ENCODE results near the gene SSPN. TPM values are rescaled to one million over a fixed set of nuclear protein-coding genes. Genes with fewer than 3 reads are reported as not detected.

The SSPN gene
- total RNA-seq, 1 experiment from 2014 or later = 1.8 TPM

GRCh38 chr12:26188127-26188526, 7.2 kb upstream of the SSPN start (continued):
- no peak for TF ChIP-seq PREB (CRISPR knock-in tag; IDR thresholded peaks at IDR 0.05; ENCODE audit: borderline replicate concordance)
- no peak for TF ChIP-seq NR2C2 (CRISPR knock-in tag; IDR thresholded peaks at IDR 0.05)
- TF ChIP-seq ZNF425 (CRISPR knock-in tag; conservative IDR thresholded peaks at IDR 0.05) = no peak
- TF ChIP-seq ZNF232 (CRISPR knock-in tag; IDR thresholded peaks at IDR 0.05) = no peak
- no peak for TF ChIP-seq ZNF423 (CRISPR knock-in tag; IDR thresholded peaks at IDR 0.05)
- TF ChIP-seq AR (CRISPR knock-in tag; IDR thresholded peaks at IDR 0.05) = no peak

GRCh38 chr12:26188641-26189040, 6.7 kb upstream of the SSPN start:
- Mint-ChIP-seq H3K36me3 (no peaks in the 10 kb centered on the region), H3K27ac (no peak overlapping the region), H3K27me3 (ENCODE audit: low read depth) (peaks cover 2% of the 10 kb centered on the region; the same call in 1 of the 2 replicates), H3K4me3 (no peak overlapping the region), H3K4me1 (peaks cover 10% of the 10 kb centered on the region), H3K9me3 (no peaks in the 10 kb centered on the region)
- DNase-seq (ENCODE audit: low spot score) = no peak
- TF ChIP-seq GTF2I (CRISPR knock-in tag; conservative IDR thresholded peaks at IDR 0.05) (no peak), ZNF425 (CRISPR knock-in tag; conservative IDR thresholded peaks at IDR 0.05) (no peak), ZNF219 (CRISPR knock-in tag; IDR thresholded peaks at IDR 0.05; ENCODE audit: borderline replicate concordance) (no peak), JAZF1 (CRISPR knock-in tag; IDR thresholded peaks at IDR 0.05) (no peak), NR3C1 (CRISPR knock-in tag; conservative IDR thresholded peaks at IDR 0.05; ENCODE audit: low read depth) (no peak), CREM (CRISPR knock-in tag; IDR thresholded peaks at IDR 0.05) (no peak), ETV6 (CRISPR knock-in tag; IDR thresholded peaks at IDR 0.05) (no peak), ZNF416 (CRISPR knock-in tag; IDR thresholded peaks at IDR 0.05) (no peak)
- CTCF ChIA-PET = no interaction called here
- POLR2A ChIA-PET = no interaction called here
- no peak for ATAC-seq

- CTCF ChIA-PET = no interaction called here
- TF ChIP-seq FOXP4 (CRISPR knock-in tag; IDR thresholded peaks at IDR 0.05) = no peak
- Mint-ChIP-seq H3K9me3 (no peaks in the 10 kb centered on the region), H3K36me3 (no peaks in the 10 kb centered on the region), H3K4me3 (no peak overlapping the region), H3K27me3 (ENCODE audit: low read depth) (peaks cover 33% of the 10 kb centered on the region), H3K4me1 (peaks cover 21% of the 10 kb centered on the region), H3K27ac (no peak overlapping the region)
- DNase-seq (ENCODE audit: low spot score) (no peak), ATAC-seq (no peak)
- POLR2A ChIA-PET = no interaction called here
These were observed 3.2 kb upstream of the SSPN start for GRCh38 chr12:26192142-26192541.
